Upper lobe of left lung (tissue), 6 donors: ENCODE measurements around the gene CPEB3. TPM values are rescaled to one million over a fixed set of nuclear protein-coding genes. Genes with fewer than 3 reads are reported as not detected.

Experiments used
- ATAC-seq, 2 donors: fragments of 200-7000 bp; cut with Tn5 transposase; one replicate each; pipeline ENCODE4 v1.9.1; 2022; ENCODE audit warnings: mild to moderate bottlenecking in 2 of 2, moderate library complexity in 2 of 2; ENCODE audit not compliant: low FRiP score in 2 of 2
- DNase-seq, 2 donors: peaks; one replicate each; pipeline ENCODE4 v3.0.0-alpha.2; 2019 to 2020
- H3K27ac ChIP-seq, 4 donors: fragments of 200-600 bp; sonication (generic); one replicate each; pipeline ENCODE4 v1.5.1; 2016 to 2019
- H3K27me3 ChIP-seq, 4 donors: fragments of 200-600 bp; sonication (generic); one replicate each; pipeline ENCODE4 v1.5.1; 2017 to 2019
- H3K36me3 ChIP-seq, 4 donors: fragments of 200-600 bp; sonication (generic); one replicate each; pipeline ENCODE4 v1.5.1; 2016 to 2019
- H3K4me1 ChIP-seq, 4 donors: fragments of 200-600 bp; sonication (generic); one replicate each; pipeline ENCODE4 v1.5.1; 2018 to 2019
- H3K4me3 ChIP-seq, 4 donors: fragments of 200-600 bp; sonication (generic); one replicate each; pipeline ENCODE4 v1.5.1; 2017 to 2019; ENCODE audit warnings: mild to moderate bottlenecking in 2 of 4, moderate library complexity in 1 of 4
- H3K9me3 ChIP-seq, 4 donors: fragments of 200-600 bp; sonication (generic); one replicate each; pipeline ENCODE4 v1.5.1; 2018 to 2019
- CTCF ChIP-seq, 6 experiments: fragments of 450-650 bp in 4 of 6; fragments of 200-600 bp in 2 of 6; sonication (generic) in 2 of 6; IDR thresholded peaks; one replicate each; pipeline ENCODE4 v1.5.1; 2016 to 2019; ENCODE audit warnings: antibody characterized with exemption in 6 of 6
- EP300 ChIP-seq, 4 donors: sonication (generic); formaldehyde crosslinking; IDR thresholded peaks; one replicate each; pipeline ENCODE4 v1.5.1; 2017; ENCODE audit warnings: antibody characterized with exemption in 4 of 4, control low read depth in 2 of 4
- POLR2A ChIP-seq, 4 donors: fragments of 450-650 bp; IDR thresholded peaks; one replicate each; pipeline ENCODE4 v1.5.1; 2016 to 2017; ENCODE audit warnings: antibody characterized with exemption in 4 of 4, mild to moderate bottlenecking in 2 of 4
- POLR2AphosphoS5 ChIP-seq, 2 donors: sonication (generic); formaldehyde crosslinking; IDR thresholded peaks; one replicate each; pipeline ENCODE4 v1.5.1; 2017; ENCODE audit warnings: antibody characterized with exemption in 2 of 2
- WGBS, 2 donors: methylation state at CpG; one replicate each; pipeline ENCODE4 v1.1.5; 2017 to 2018; 5-methylcytosine and 5-hydroxymethylcytosine counted together
- total RNA-seq, 6 donors: library from RNA; depleted of rRNA in 4 of 6; stranded (reverse); fragments of >200 nt in 4 of 6; gene quantifications; one replicate each; pipeline versions ENCODE4 v1.1.0 to v1.2.1, GENCODE V29; 2016 to 2021
- donor health status: DM: no; HTN: no; CAD: no; lungs with moderate emphysema.
- donor health status: DM: no; HTN: yes; CAD: no; lungs with severe emphysema.

Gene CPEB3
- total RNA-seq, 6 donors from 2014 or later = 5.2 to 12.6 (median 7.2) TPM

GRCh38 chr10:92082583-92083280 lies 208.1 kb downstream of the CPEB3 start:
- no peak overlapping the region for H3K4me3 ChIP-seq
- ATAC-seq (peak in 1 of 2 donors; percentile 57), DNase-seq (no peak)
- no peaks in the 10 kb centered on the region for H3K9me3 ChIP-seq
- TF ChIP-seq EP300 (IDR thresholded peaks at IDR 0.05) (no peak), POLR2AphosphoS5 (IDR thresholded peaks at IDR 0.05) (no peak), CTCF (IDR thresholded peaks at IDR 0.05) (no peak), POLR2A (IDR thresholded peaks at IDR 0.05) (no peak)
- no peak overlapping the region for H3K27ac ChIP-seq
- H3K27me3 ChIP-seq = no peaks in the 10 kb centered on the region
- H3K36me3 ChIP-seq = peaks cover 0 to 25% (median 10%) of the 10 kb centered on the region in 4 donors
- peaks cover 2 to 11% (median 7%) of the 10 kb centered on the region in 4 donors for H3K4me1 ChIP-seq

- H3K27ac ChIP-seq = no peak overlapping the region
- peaks cover 2 to 11% (median 7%) of the 10 kb centered on the region in 4 donors for H3K4me1 ChIP-seq
- no peaks in the 10 kb centered on the region for H3K27me3 ChIP-seq
- TF ChIP-seq POLR2AphosphoS5 (IDR thresholded peaks at IDR 0.05) = no peak
- TF ChIP-seq CTCF (IDR thresholded peaks at IDR 0.05) = no peak
- TF ChIP-seq EP300 (IDR thresholded peaks at IDR 0.05) = no peak
- H3K36me3 ChIP-seq = peaks cover 0 to 25% (median 10%) of the 10 kb centered on the region in 4 donors
- ATAC-seq = no peak
- no peaks in the 10 kb centered on the region for H3K9me3 ChIP-seq
- no peak for DNase-seq
- no peak overlapping the region for H3K4me3 ChIP-seq
These were observed 209.2 kb downstream of the CPEB3 start for GRCh38 chr10:92081641-92082040.

GRCh38 chr10:92080244-92080643 lies 210.6 kb downstream of the CPEB3 start:
- no peak for ATAC-seq
- Histone ChIP-seq H3K27ac (no peak overlapping the region), H3K9me3 (no peaks in the 10 kb centered on the region), H3K36me3 (peaks cover 0 to 25% (median 10%) of the 10 kb centered on the region in 4 donors), H3K4me1 (peaks cover 2 to 11% (median 7%) of the 10 kb centered on the region in 4 donors), H3K4me3 (no peak overlapping the region), H3K27me3 (no peaks in the 10 kb centered on the region)
- TF ChIP-seq CTCF (IDR thresholded peaks at IDR 0.05) (no peak), POLR2AphosphoS5 (IDR thresholded peaks at IDR 0.05) (no peak), POLR2A (IDR thresholded peaks at IDR 0.05) (no peak), EP300 (IDR thresholded peaks at IDR 0.05) (no peak)
- no peak for DNase-seq
- 97 to 99% methylated on average over 3 of the region's 3 CpGs for WGBS, 2 donors

GRCh38 chr10:92079003-92079402 lies 211.9 kb downstream of the CPEB3 start:
- WGBS, 2 donors = 92 to 98% methylated on average over 6 of the region's 6 CpGs
- H3K4me1 ChIP-seq = peaks cover 2 to 11% (median 7%) of the 10 kb centered on the region in 4 donors
- no peaks in the 10 kb centered on the region for H3K27me3 ChIP-seq
- TF ChIP-seq POLR2A (IDR thresholded peaks at IDR 0.05) (no peak), EP300 (IDR thresholded peaks at IDR 0.05) (no peak), CTCF (IDR thresholded peaks at IDR 0.05) (no peak), POLR2AphosphoS5 (IDR thresholded peaks at IDR 0.05) (no peak)
- no peaks in the 10 kb centered on the region for H3K9me3 ChIP-seq
- DNase-seq = no peak
- H3K27ac ChIP-seq = no peak overlapping the region
- H3K36me3 ChIP-seq = peaks cover 0 to 32% (median 10%) of the 10 kb centered on the region in 4 donors
- ATAC-seq = no peak
- H3K4me3 ChIP-seq = no peak overlapping the region

- no peak overlapping the region for H3K27ac ChIP-seq
- peaks cover 0 to 32% (median 10%) of the 10 kb centered on the region in 4 donors for H3K36me3 ChIP-seq
- TF ChIP-seq CTCF (IDR thresholded peaks at IDR 0.05) (no peak), POLR2A (IDR thresholded peaks at IDR 0.05) (no peak), POLR2AphosphoS5 (IDR thresholded peaks at IDR 0.05) (no peak), EP300 (IDR thresholded peaks at IDR 0.05) (no peak)
- ATAC-seq (no peak), DNase-seq (no peak)
- H3K4me1 ChIP-seq = peaks cover 0 to 4% (median 0%) of the 10 kb centered on the region in 4 donors
- H3K27me3 ChIP-seq = no peaks in the 10 kb centered on the region
- no peaks in the 10 kb centered on the region for H3K9me3 ChIP-seq
- H3K4me3 ChIP-seq = no peak overlapping the region
These were observed 214.2 kb downstream of the CPEB3 start for GRCh38 chr10:92076722-92077121.
